Measurements from ENCODE around the gene ADAM12.
A peak's percentile ranks its signal among the peaks of the same experiment; 100 is the strongest.

Gene ADAM12

DNA sequence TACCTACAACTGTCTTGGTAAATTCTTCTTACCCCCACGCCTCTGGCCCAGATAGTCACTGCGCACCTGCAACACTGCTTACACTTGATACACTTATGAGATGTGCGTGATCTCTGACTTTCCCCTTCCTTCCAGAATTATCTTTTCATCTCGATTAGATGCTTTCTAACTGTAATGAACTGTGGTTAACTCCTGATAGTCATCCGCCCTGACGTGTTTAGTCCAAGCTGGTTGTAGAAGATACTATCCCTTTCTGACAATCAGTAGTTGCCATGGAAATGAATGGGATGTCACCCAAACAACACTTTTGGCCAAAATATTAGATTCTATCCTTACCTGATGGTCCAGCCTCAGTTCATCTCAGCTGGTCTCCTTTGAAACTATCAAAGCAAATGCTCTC is 241.5 kb downstream of the ADAM12 start:
- Histone ChIP-seq H3K27ac (no peak overlapping the region), H3K36me3 (ENCODE audit: insufficient read depth, low read length) (no peaks in the 10 kb centered on the region), H3K9ac (ENCODE audit: insufficient read length) (no peak overlapping the region), H3K9me3 (ENCODE audit: low read depth, low read length) (no peaks in the 10 kb centered on the region), H3K4me3 (no peak overlapping the region)
- TF ChIP-seq EZH2 (IDR thresholded peaks at IDR 0.05) (no peak), FOXP2 (optimal IDR thresholded peaks at IDR 0.05; ENCODE audit: control extremely low read depth, extremely low read length, insufficient read depth) (no peak), POLR2AphosphoS5 (IDR thresholded peaks at IDR 0.05; ENCODE audit: borderline replicate concordance, low read depth, low read length) (no peak)
- DNase-seq (ENCODE audit: low read depth, low spot score) = no peak

DNA sequence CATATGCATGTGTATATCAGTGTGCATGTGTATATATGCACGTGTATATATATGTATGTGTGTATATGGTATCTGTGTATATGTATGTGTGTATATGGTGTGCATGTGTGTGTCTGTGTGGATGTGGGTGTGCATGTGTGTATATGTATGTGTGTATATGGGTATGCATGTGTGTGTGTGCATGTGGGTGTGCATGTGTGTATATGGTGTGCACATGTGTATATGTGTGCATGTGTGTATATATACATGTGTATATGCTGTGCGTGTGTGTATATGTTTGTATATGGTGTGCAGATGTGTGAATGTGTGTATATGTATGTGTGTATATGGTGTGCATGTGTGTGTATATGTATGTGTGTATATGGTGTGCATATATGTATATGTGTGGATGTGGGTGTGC is 245.2 kb downstream of the ADAM12 start:
- no peak overlapping the region for H3K27ac ChIP-seq
- H3K9me3 ChIP-seq (ENCODE audit: low read depth, low read length) = no peaks in the 10 kb centered on the region
- no peak overlapping the region for H3K4me3 ChIP-seq
- no peak overlapping the region for H3K9ac ChIP-seq (ENCODE audit: insufficient read length)
- no peak for TF ChIP-seq POLR2AphosphoS5 (IDR thresholded peaks at IDR 0.05; ENCODE audit: borderline replicate concordance, low read depth, low read length)
- no peak for TF ChIP-seq EZH2 (IDR thresholded peaks at IDR 0.05)
- TF ChIP-seq FOXP2 (optimal IDR thresholded peaks at IDR 0.05; ENCODE audit: control extremely low read depth, extremely low read length, insufficient read depth) = no peak
- no peak for DNase-seq (ENCODE audit: low read depth, low spot score)
- no peaks in the 10 kb centered on the region for H3K36me3 ChIP-seq (ENCODE audit: insufficient read depth, low read length)

DNA sequence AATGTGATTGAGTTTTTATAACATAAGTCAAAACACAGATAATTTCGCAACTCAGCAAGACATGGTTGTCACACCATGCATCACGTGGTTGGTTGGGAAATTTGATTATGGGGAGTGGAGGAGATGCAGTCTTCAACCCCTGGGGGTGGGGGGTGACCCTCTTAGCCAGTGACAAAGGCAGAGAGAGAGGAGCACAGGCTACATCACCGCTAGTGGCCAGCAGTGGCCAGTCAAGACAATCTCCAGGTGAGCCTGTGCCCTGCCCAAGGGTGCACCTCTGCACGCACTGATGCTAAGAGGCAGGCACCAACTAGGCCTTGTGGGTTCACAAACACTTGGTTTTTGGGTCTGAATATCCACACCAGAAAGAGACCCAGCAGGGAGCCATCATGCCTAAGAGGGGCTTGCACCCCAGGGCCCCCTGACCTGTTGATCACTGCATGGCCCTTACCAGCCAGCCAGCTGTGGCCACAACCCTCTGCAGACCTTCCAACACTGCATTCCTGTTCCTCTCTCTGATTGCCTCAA is 247.5 kb downstream of the ADAM12 start:
- H3K36me3 ChIP-seq (ENCODE audit: insufficient read depth, low read length) = no peaks in the 10 kb centered on the region
- no peak for TF ChIP-seq FOXP2 (optimal IDR thresholded peaks at IDR 0.05; ENCODE audit: control extremely low read depth, extremely low read length, insufficient read depth)
- no peak for TF ChIP-seq POLR2AphosphoS5 (IDR thresholded peaks at IDR 0.05; ENCODE audit: borderline replicate concordance, low read depth, low read length)
- TF ChIP-seq EZH2 (IDR thresholded peaks at IDR 0.05) = no peak
- no peak overlapping the region for H3K4me3 ChIP-seq
- no peaks in the 10 kb centered on the region for H3K9me3 ChIP-seq (ENCODE audit: low read depth, low read length)
- DNase-seq (ENCODE audit: low read depth, low spot score) = no peak
- no peak overlapping the region for H3K9ac ChIP-seq (ENCODE audit: insufficient read length)
- no peak overlapping the region for H3K27ac ChIP-seq

DNA sequence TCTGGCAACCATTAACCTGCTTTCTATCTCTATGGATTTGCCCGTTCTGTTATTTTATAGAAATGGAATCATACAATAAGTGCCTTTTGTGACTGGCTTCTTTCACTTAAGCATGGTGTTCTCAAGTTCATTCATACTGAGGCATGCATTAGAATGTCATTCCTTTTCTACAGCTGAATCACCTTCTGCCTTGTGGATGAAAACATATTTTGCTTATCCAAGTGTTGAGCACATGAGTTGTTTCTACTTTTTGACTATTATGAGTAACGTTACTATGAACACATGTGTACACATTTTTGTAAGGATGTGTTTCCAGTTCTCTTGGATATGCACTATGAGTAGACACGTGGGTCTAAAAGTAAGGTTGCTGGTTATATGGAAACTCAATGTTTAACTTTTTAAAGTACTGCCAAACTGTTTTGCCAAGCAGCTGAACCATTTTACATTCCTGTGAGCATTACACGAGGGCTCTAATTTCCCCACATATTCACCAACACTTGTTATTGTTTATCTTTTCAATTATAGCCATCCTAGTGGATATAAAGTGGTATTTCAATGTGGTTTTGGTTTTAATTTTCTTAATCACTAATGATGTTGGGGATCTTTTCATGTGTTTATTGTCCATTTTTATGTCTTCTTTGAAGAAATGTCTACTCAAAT is 250.6 kb downstream of the ADAM12 start:
- no peaks in the 10 kb centered on the region for H3K36me3 ChIP-seq (ENCODE audit: insufficient read depth, low read length)
- no peak overlapping the region for H3K9ac ChIP-seq (ENCODE audit: insufficient read length)
- no peaks in the 10 kb centered on the region for H3K9me3 ChIP-seq (ENCODE audit: low read depth, low read length)
- DNase-seq (ENCODE audit: low read depth, low spot score) = no peak
- no peak for TF ChIP-seq EZH2 (IDR thresholded peaks at IDR 0.05)
- TF ChIP-seq FOXP2 (optimal IDR thresholded peaks at IDR 0.05; ENCODE audit: control extremely low read depth, extremely low read length, insufficient read depth) = no peak
- TF ChIP-seq POLR2AphosphoS5 (IDR thresholded peaks at IDR 0.05; ENCODE audit: borderline replicate concordance, low read depth, low read length) = no peak
- no peak overlapping the region for H3K4me3 ChIP-seq
- no peak overlapping the region for H3K27ac ChIP-seq

DNA sequence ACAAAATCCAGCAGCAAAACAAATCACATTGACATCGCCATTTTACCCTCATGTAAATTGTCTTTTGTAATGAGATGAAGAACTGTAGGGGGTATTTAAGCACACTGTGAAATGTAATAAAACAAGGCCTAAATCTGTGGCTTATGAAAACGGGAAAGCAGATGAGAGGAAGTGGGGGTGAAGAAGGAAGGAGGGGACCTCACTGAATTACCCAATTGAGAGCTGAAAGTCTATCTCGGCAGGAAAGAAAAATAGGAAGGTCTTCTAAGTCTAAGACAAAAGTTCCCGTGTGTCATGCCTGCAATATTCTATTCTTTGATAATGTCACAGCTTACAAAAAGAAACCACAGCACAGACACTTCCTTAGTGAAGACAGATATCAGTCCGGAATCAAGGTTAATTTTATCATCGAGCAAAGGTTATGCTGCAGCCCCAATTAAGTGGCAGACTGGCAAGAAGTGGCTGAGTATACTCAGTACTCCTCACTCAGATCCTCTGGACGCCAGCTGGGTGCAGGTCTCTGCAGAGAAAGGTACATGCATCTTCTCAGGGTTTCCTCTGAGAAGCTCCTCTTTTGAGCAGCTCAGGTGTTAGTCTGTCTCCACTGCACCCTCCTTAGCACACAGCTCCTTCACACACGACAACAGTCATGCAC is 252.2 kb downstream of the ADAM12 start:
- no peak overlapping the region for H3K27ac ChIP-seq
- no peaks in the 10 kb centered on the region for H3K9me3 ChIP-seq (ENCODE audit: low read depth, low read length)
- no peak for DNase-seq (ENCODE audit: low read depth, low spot score)
- H3K9ac ChIP-seq (ENCODE audit: insufficient read length) = no peak overlapping the region
- H3K4me3 ChIP-seq = peak overlapping the region; percentile 25; the same call in 1 of the 2 replicates
- TF ChIP-seq POLR2AphosphoS5 (IDR thresholded peaks at IDR 0.05; ENCODE audit: borderline replicate concordance, low read depth, low read length) (no peak), EZH2 (IDR thresholded peaks at IDR 0.05) (no peak), FOXP2 (optimal IDR thresholded peaks at IDR 0.05; ENCODE audit: control extremely low read depth, extremely low read length, insufficient read depth) (no peak)
- no peaks in the 10 kb centered on the region for H3K36me3 ChIP-seq (ENCODE audit: insufficient read depth, low read length)

DNA sequence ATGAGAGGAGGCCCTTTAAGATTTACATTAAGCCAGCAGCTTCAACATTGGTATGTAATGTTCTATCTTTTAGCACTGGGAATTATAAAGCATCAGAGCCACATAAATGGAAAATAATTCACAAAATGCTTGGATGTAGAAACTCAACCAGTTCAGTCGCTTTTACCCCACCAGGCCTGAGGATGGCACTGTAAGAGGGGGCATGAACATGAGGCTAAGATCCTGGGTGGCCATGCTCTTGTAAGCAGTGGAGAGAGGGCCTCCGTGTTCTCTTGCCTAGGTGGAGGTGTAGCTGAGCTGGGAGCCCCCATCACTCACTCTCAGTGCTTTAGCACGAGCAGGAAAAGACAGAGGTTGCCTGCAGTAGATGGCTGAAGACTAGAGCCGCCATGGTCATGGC is 253.1 kb downstream of the ADAM12 start:
- DNase-seq (ENCODE audit: low read depth, low spot score) = no peak
- no peaks in the 10 kb centered on the region for H3K9me3 ChIP-seq (ENCODE audit: low read depth, low read length)
- TF ChIP-seq FOXP2 (optimal IDR thresholded peaks at IDR 0.05; ENCODE audit: control extremely low read depth, extremely low read length, insufficient read depth) (no peak), POLR2AphosphoS5 (IDR thresholded peaks at IDR 0.05; ENCODE audit: borderline replicate concordance, low read depth, low read length) (no peak), EZH2 (IDR thresholded peaks at IDR 0.05) (no peak)
- H3K27ac ChIP-seq = no peak overlapping the region
- no peaks in the 10 kb centered on the region for H3K36me3 ChIP-seq (ENCODE audit: insufficient read depth, low read length)
- no peak overlapping the region for H3K4me3 ChIP-seq
- H3K9ac ChIP-seq (ENCODE audit: insufficient read length) = no peak overlapping the region

DNA sequence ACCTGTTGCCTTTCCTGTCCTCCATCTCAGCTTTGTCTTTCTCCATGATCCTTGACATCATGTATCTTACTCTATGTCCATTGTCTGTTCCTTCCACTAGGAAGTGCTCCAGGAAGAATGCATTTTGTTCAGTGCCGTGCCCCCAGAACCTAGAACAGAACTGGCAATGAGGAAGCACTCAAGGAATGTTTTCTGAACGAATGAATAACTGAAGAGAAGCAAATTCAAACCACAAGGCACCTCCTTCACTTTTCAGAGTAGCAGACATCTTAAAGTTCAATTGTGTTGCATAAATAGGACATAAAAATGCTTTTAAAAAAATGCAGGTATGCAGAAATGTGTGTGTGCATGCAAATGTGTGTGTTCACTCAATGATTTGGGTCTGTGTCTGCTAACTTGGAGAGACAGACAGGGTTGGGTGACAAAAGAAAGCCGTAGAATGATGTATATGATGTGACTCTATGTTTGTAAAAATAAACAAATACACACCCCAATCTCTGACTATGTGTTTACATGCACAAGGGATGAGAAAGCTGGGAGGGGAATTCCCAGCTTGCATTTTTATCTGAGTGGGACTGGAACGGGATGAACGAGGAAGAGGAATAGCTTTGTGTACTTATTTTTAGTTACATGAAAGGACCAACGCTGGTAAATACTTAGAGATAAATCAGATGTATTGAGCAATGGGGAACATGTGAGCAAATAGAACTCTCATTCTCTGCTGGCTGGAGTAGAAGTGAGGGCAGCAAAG is 254.2 kb downstream of the ADAM12 start:
- no peak for DNase-seq (ENCODE audit: low read depth, low spot score)
- Histone ChIP-seq H3K27ac (no peak overlapping the region), H3K36me3 (ENCODE audit: insufficient read depth, low read length) (no peaks in the 10 kb centered on the region), H3K4me3 (no peak overlapping the region), H3K9me3 (ENCODE audit: low read depth, low read length) (no peaks in the 10 kb centered on the region), H3K9ac (ENCODE audit: insufficient read length) (no peak overlapping the region)
- TF ChIP-seq FOXP2 (optimal IDR thresholded peaks at IDR 0.05; ENCODE audit: control extremely low read depth, extremely low read length, insufficient read depth) (no peak), EZH2 (IDR thresholded peaks at IDR 0.05) (no peak), POLR2AphosphoS5 (IDR thresholded peaks at IDR 0.05; ENCODE audit: borderline replicate concordance, low read depth, low read length) (no peak)

DNA sequence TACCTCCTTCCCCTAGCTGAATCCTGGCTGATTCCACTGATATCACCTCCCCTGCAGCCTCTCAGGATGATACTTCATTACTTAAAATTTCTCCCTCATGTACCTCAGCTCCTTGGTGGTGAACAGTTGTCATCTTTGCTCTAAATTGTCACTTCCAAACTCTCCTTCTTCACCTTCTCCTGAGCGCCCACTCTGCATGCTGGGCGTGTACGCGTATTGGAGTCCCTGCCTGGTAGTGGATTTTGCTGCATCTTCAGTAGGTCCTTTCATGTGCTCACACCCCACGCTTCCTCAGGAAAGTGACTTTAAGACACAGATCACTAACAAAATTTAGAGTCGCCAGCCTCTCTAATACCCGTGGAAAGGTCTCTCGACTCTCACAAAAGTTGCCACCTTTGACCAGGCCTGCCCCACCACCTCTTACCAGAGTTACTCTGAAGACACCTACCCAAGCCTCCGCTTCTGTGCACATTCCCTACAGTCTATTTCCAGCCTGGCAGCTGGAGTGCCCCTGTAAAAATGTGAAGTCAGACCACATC is 255.1 kb downstream of the ADAM12 start:
- H3K36me3 ChIP-seq (ENCODE audit: insufficient read depth, low read length) = no peaks in the 10 kb centered on the region
- TF ChIP-seq POLR2AphosphoS5 (IDR thresholded peaks at IDR 0.05; ENCODE audit: borderline replicate concordance, low read depth, low read length) = no peak
- no peak for TF ChIP-seq FOXP2 (optimal IDR thresholded peaks at IDR 0.05; ENCODE audit: control extremely low read depth, extremely low read length, insufficient read depth)
- no peak for TF ChIP-seq EZH2 (IDR thresholded peaks at IDR 0.05)
- no peak overlapping the region for H3K4me3 ChIP-seq
- no peak overlapping the region for H3K9ac ChIP-seq (ENCODE audit: insufficient read length)
- H3K9me3 ChIP-seq (ENCODE audit: low read depth, low read length) = no peaks in the 10 kb centered on the region
- no peak for DNase-seq (ENCODE audit: low read depth, low spot score)
- H3K27ac ChIP-seq = no peak overlapping the region

All from SK-N-MC (cell line).